Esophagus squamous epithelium (tissue), 5 donors: ENCODE measurements around the gene CLSTN2. TPM values are rescaled to one million over a fixed set of nuclear protein-coding genes. Genes with fewer than 3 reads are reported as not detected.

Source experiments
- DNase-seq: peaks from one replicate; lab custom pipeline; 2025; lab: John Stamatoyannopoulos, UW
- H3K27ac ChIP-seq, 4 donors: fragments of 200-600 bp; sonication (generic); one replicate each; pipeline ENCODE4 v1.5.1; 2016 to 2019; ENCODE audit warnings: mild to moderate bottlenecking in 1 of 4
- H3K27me3 ChIP-seq, 4 donors: fragments of 200-600 bp; sonication (generic); 1 replicate in 3 of 4; 2 replicates in 1 of 4; pipeline versions ENCODE4 v1.5.1 to v1.6.0; 2017 to 2021; ENCODE audit warnings: antibody characterized with exemption in 1 of 4
- H3K36me3 ChIP-seq, 3 donors: fragments of 200-600 bp; sonication (generic); one replicate each; pipeline ENCODE4 v1.5.1; 2016 to 2019
- H3K4me1 ChIP-seq, 3 donors: fragments of 200-600 bp; sonication (generic); one replicate each; pipeline ENCODE4 v1.5.1; 2017 to 2019
- H3K4me3 ChIP-seq, 4 donors: fragments of 200-600 bp; sonication (generic); 1 replicate in 3 of 4; 2 replicates in 1 of 4; pipeline ENCODE4 v1.5.1; 2016 to 2019; ENCODE audit warnings: mild to moderate bottlenecking in 2 of 4, moderate library complexity in 1 of 4
- H3K9me3 ChIP-seq, 3 donors: fragments of 200-600 bp; sonication (generic); one replicate each; pipeline ENCODE4 v1.5.1; 2016 to 2019
- CTCF ChIP-seq, 6 experiments: fragments of 450-650 bp in 4 of 6; fragments of 200-600 bp in 2 of 6; sonication (generic) in 2 of 6; IDR thresholded peaks; one replicate each; pipeline ENCODE4 v1.5.1; 2016 to 2019; ENCODE audit warnings: antibody characterized with exemption in 6 of 6, mild to moderate bottlenecking in 4 of 6, moderate library complexity in 4 of 6
- POLR2A ChIP-seq, 4 donors: fragments of 450-650 bp; IDR thresholded peaks; one replicate each; pipeline ENCODE4 v1.6.1; 2017; ENCODE audit warnings: antibody characterized with exemption in 4 of 4, mild to moderate bottlenecking in 4 of 4, moderate library complexity in 3 of 4
- WGBS, 2 donors: methylation state at CpG; one replicate each; pipeline ENCODE4 v1.1.5; 2018; 5-methylcytosine and 5-hydroxymethylcytosine counted together
- intact Hi-C: fragments of 100-400 bp; cut with DNase I; formaldehyde crosslinking; loops from one replicate; pipeline ENCODE4 v1.15.0; 2022
- total RNA-seq, 4 donors: library from RNA; depleted of rRNA; stranded (reverse); fragments of >200 nt; gene quantifications; one replicate each; pipeline ENCODE4 v1.1.0, GENCODE V29; 2016
- donor health status: DM: yes; HTN: yes; CAD: no.

CLSTN2 gene
- total RNA-seq, 4 donors from 2014 or later: 0.53 to 5.0 (median 3.1) TPM

GRCh38 chr3:140113996-140114788 is 179.2 kb downstream of the CLSTN2 start:
- 79 to 87% methylated on average over 3 of the region's 3 CpGs for WGBS, 2 donors
- TF ChIP-seq CTCF (IDR thresholded peaks at IDR 0.05) (no peak), POLR2A (IDR thresholded peaks at IDR 0.05) (no peak)
- H3K27me3 ChIP-seq: no peaks in the 10 kb centered on the region
- H3K36me3 ChIP-seq: no peaks in the 10 kb centered on the region
- intact Hi-C loops: no loop called here
- no peak overlapping the region for H3K4me3 ChIP-seq
- no peak for DNase-seq
- H3K27ac ChIP-seq: no peak overlapping the region
- H3K9me3 ChIP-seq: no peaks in the 10 kb centered on the region
- no peaks in the 10 kb centered on the region for H3K4me1 ChIP-seq

- TF ChIP-seq CTCF (IDR thresholded peaks at IDR 0.05) (no peak), POLR2A (IDR thresholded peaks at IDR 0.05) (no peak)
- no peak overlapping the region for H3K4me3 ChIP-seq
- 48 to 59% methylated on average over 2 of the region's 2 CpGs for WGBS, 2 donors
- no peak for DNase-seq
- no peaks in the 10 kb centered on the region for H3K36me3 ChIP-seq
- no peaks in the 10 kb centered on the region for H3K4me1 ChIP-seq
- no peak overlapping the region for H3K27ac ChIP-seq
- intact Hi-C loops: no loop called here
- H3K27me3 ChIP-seq: no peaks in the 10 kb centered on the region
- H3K9me3 ChIP-seq: no peaks in the 10 kb centered on the region
These were observed 179.8 kb downstream of the CLSTN2 start for GRCh38 chr3:140114789-140115080.

- 47 to 51% methylated on average over 4 of the region's 4 CpGs for WGBS, 2 donors
- no peak for TF ChIP-seq POLR2A (IDR thresholded peaks at IDR 0.05)
- H3K4me3 ChIP-seq: no peak overlapping the region
- no peaks in the 10 kb centered on the region for H3K4me1 ChIP-seq
- H3K36me3 ChIP-seq: no peaks in the 10 kb centered on the region
- no peaks in the 10 kb centered on the region for H3K27me3 ChIP-seq
- no peaks in the 10 kb centered on the region for H3K9me3 ChIP-seq
- intact Hi-C loops: no loop called here
- no peak for DNase-seq
- no peak overlapping the region for H3K27ac ChIP-seq
These were observed 182.1 kb downstream of the CLSTN2 start for GRCh38 chr3:140117096-140117526.

- no peak overlapping the region for H3K27ac ChIP-seq
- no peaks in the 10 kb centered on the region for H3K4me1 ChIP-seq
- H3K9me3 ChIP-seq: no peaks in the 10 kb centered on the region
- no peaks in the 10 kb centered on the region for H3K36me3 ChIP-seq
- TF ChIP-seq POLR2A (IDR thresholded peaks at IDR 0.05) (no peak), CTCF (IDR thresholded peaks at IDR 0.05) (no peak)
- H3K4me3 ChIP-seq: no peak overlapping the region
- intact Hi-C loops: no loop called here
- no peak for DNase-seq
- 22 to 24% methylated on average over 3 of the region's 3 CpGs for WGBS, 2 donors
- no peaks in the 10 kb centered on the region for H3K27me3 ChIP-seq
These were observed 187.2 kb downstream of the CLSTN2 start for GRCh38 chr3:140122183-140122582.

GRCh38 chr3:140128217-140128616 is 193.2 kb downstream of the CLSTN2 start:
- Histone ChIP-seq H3K9me3 (no peaks in the 10 kb centered on the region), H3K27me3 (no peaks in the 10 kb centered on the region), H3K36me3 (no peaks in the 10 kb centered on the region), H3K4me1 (no peaks in the 10 kb centered on the region), H3K27ac (no peak overlapping the region), H3K4me3 (no peak overlapping the region)
- intact Hi-C loops: no loop called here
- DNase-seq: no peak
- no peak for TF ChIP-seq POLR2A (IDR thresholded peaks at IDR 0.05)
- no peak for TF ChIP-seq CTCF (IDR thresholded peaks at IDR 0.05)
- WGBS, 2 donors: 30 to 42% methylated on average over 1 of the region's 1 CpG
